Gastrocnemius medialis (tissue), 4 donors: ENCODE results near the gene SLC25A25.

Source experiments
- POLR2A ChIP-seq, 2 donors: fragments of 450-650 bp; IDR thresholded peaks; one replicate each; pipeline ENCODE4 v1.6.1; 2017; ENCODE audit warnings: antibody characterized with exemption in 2 of 2, mild to moderate bottlenecking in 2 of 2, moderate library complexity in 2 of 2
- TF ChIP-seq, protein P1 (sequence below), 5 experiments: fragments of 450-650 bp in 3 of 5; fragments of 200-600 bp in 2 of 5; sonication (generic) in 2 of 5; IDR thresholded peaks in 4 of 5; conservative IDR thresholded peaks in 1 of 5; 1 replicate in 4 of 5; 2 replicates in 1 of 5; pipeline ENCODE4 v1.5.1; 2016 to 2019; ENCODE audit warnings: antibody characterized with exemption in 5 of 5, mild to moderate bottlenecking in 3 of 5, moderate library complexity in 3 of 5

DNA sequence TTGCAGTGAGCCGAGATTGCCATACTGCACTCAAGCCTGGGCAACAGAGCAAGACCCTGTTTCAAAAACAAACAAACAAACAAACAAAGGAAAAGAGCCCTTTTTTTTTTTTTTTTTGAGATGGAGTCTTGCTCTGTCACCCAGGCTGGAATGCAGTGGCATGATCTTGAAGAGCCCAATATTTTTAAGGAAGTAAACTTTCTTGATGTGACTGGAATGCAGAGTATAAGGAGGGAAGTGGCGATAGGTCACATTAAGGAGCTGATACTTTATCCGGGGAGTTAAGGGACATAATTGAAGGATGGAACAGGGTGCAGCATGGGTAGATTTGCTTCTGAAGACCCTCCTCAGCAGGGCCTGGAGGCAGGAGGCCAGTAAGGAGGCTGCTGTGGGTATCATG, 13.9 kb upstream of the SLC25A25 start:
- no peak for TF ChIP-seq POLR2A (IDR thresholded peaks at IDR 0.05)
- TF ChIP-seq, protein P1, sequence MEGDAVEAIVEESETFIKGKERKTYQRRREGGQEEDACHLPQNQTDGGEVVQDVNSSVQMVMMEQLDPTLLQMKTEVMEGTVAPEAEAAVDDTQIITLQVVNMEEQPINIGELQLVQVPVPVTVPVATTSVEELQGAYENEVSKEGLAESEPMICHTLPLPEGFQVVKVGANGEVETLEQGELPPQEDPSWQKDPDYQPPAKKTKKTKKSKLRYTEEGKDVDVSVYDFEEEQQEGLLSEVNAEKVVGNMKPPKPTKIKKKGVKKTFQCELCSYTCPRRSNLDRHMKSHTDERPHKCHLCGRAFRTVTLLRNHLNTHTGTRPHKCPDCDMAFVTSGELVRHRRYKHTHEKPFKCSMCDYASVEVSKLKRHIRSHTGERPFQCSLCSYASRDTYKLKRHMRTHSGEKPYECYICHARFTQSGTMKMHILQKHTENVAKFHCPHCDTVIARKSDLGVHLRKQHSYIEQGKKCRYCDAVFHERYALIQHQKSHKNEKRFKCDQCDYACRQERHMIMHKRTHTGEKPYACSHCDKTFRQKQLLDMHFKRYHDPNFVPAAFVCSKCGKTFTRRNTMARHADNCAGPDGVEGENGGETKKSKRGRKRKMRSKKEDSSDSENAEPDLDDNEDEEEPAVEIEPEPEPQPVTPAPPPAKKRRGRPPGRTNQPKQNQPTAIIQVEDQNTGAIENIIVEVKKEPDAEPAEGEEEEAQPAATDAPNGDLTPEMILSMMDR (IDR thresholded peaks at IDR 0.05 in 4 of 5, conservative IDR thresholded peaks at IDR 0.05 in 1 of 5) = no peak
